Duodenal mucosa (tissue), 2 donors: Measurements from ENCODE around the gene F9.

Experiments used
- H3K27ac ChIP-seq: one replicate; pipeline ENCODE4 v1.7.0; 2013; ENCODE audit warnings: low read depth, low read length
- H3K27me3 ChIP-seq, 2 donors: one replicate each; pipeline ENCODE4 v1.7.0; 2013; ENCODE audit warnings: low read length in 2 of 2, control low read depth in 1 of 2; ENCODE audit not compliant: insufficient read depth in 2 of 2, control insufficient read depth in 1 of 2
- H3K36me3 ChIP-seq, 2 donors: one replicate each; pipeline ENCODE4 v1.7.0; 2013; ENCODE audit warnings: low read length in 2 of 2, control low read depth in 1 of 2; ENCODE audit not compliant: insufficient read depth in 2 of 2, control insufficient read depth in 1 of 2
- H3K4me1 ChIP-seq, 2 donors: one replicate each; pipeline ENCODE4 v1.7.0; 2013; ENCODE audit warnings: low read length in 2 of 2, control low read depth in 1 of 2; ENCODE audit not compliant: insufficient read depth in 2 of 2, control insufficient read depth in 1 of 2
- H3K4me3 ChIP-seq, 2 donors: one replicate each; pipeline ENCODE4 v1.7.0; 2013; ENCODE audit warnings: low read length in 2 of 2, low read depth in 1 of 2
- H3K9ac ChIP-seq, 2 donors: one replicate each; pipeline ENCODE4 v1.7.0; 2013; ENCODE audit warnings: low read length in 2 of 2, low read depth in 1 of 2
- H3K9me3 ChIP-seq, 2 donors: one replicate each; pipeline ENCODE4 v1.7.0; 2013; ENCODE audit warnings: low read length in 2 of 2, control low read depth in 1 of 2; ENCODE audit not compliant: control insufficient read depth in 1 of 2

Gene F9

GRCh38 chrX:139538907-139539790, 8.6 kb downstream of the F9 start:
- Histone ChIP-seq H3K36me3 (no peaks in the 10 kb centered on the region), H3K9me3 (no peaks in the 10 kb centered on the region), H3K4me1 (no peaks in the 10 kb centered on the region)

GRCh38 chrX:139542652-139543051, 12.1 kb downstream of the F9 start:
- Histone ChIP-seq H3K4me1 (no peaks in the 10 kb centered on the region), H3K4me3 (no peak overlapping the region), H3K9ac (no peak overlapping the region), H3K36me3 (no peaks in the 10 kb centered on the region), H3K27me3 (no peaks in the 10 kb centered on the region), H3K27ac (no peak overlapping the region), H3K9me3 (no peaks in the 10 kb centered on the region)

More at GRCh38 chrX:139538907-139539790, 8.6 kb downstream of the F9 start:
- no peak overlapping the region for H3K4me3 ChIP-seq
- no peaks in the 10 kb centered on the region for H3K27me3 ChIP-seq
- no peak overlapping the region for H3K9ac ChIP-seq
- H3K27ac ChIP-seq = no peak overlapping the region

- Histone ChIP-seq H3K9ac (no peak overlapping the region), H3K27ac (no peak overlapping the region), H3K4me3 (no peak overlapping the region), H3K9me3 (no peaks in the 10 kb centered on the region), H3K27me3 (no peaks in the 10 kb centered on the region), H3K36me3 (no peaks in the 10 kb centered on the region), H3K4me1 (no peaks in the 10 kb centered on the region)
Measured at GRCh38 chrX:139543920-139544319, 13.4 kb downstream of the F9 start.

GRCh38 chrX:139544591-139544990, 14.1 kb downstream of the F9 start:
- Histone ChIP-seq H3K4me3 (no peak overlapping the region), H3K27me3 (no peaks in the 10 kb centered on the region), H3K9ac (no peak overlapping the region), H3K36me3 (no peaks in the 10 kb centered on the region), H3K4me1 (no peaks in the 10 kb centered on the region), H3K9me3 (no peaks in the 10 kb centered on the region), H3K27ac (no peak overlapping the region)

- Histone ChIP-seq H3K4me1 (no peaks in the 10 kb centered on the region), H3K9ac (no peak overlapping the region), H3K9me3 (no peaks in the 10 kb centered on the region), H3K27ac (no peak overlapping the region), H3K27me3 (no peaks in the 10 kb centered on the region), H3K4me3 (no peak overlapping the region), H3K36me3 (no peaks in the 10 kb centered on the region)
Measured at GRCh38 chrX:139554376-139554775, 23.8 kb downstream of the F9 start.

- H3K9me3 ChIP-seq = no peaks in the 10 kb centered on the region
- H3K36me3 ChIP-seq = no peaks in the 10 kb centered on the region
- H3K27ac ChIP-seq = no peak overlapping the region
- H3K9ac ChIP-seq = no peak overlapping the region
- H3K4me3 ChIP-seq = no peak overlapping the region
- H3K27me3 ChIP-seq = no peaks in the 10 kb centered on the region
- no peaks in the 10 kb centered on the region for H3K4me1 ChIP-seq
Measured at GRCh38 chrX:139554991-139555675, 24.6 kb downstream of the F9 start.

GRCh38 chrX:139559383-139560042, 29.0 kb downstream of the F9 start:
- H3K9me3 ChIP-seq = no peaks in the 10 kb centered on the region
- H3K27ac ChIP-seq = no peak overlapping the region
- H3K36me3 ChIP-seq = no peaks in the 10 kb centered on the region
- H3K27me3 ChIP-seq = no peaks in the 10 kb centered on the region
- no peak overlapping the region for H3K4me3 ChIP-seq
- H3K9ac ChIP-seq = no peak overlapping the region
- H3K4me1 ChIP-seq = no peaks in the 10 kb centered on the region

GRCh38 chrX:139560221-139560620, 29.7 kb downstream of the F9 start:
- no peak overlapping the region for H3K4me3 ChIP-seq
- no peaks in the 10 kb centered on the region for H3K4me1 ChIP-seq
- H3K36me3 ChIP-seq = no peaks in the 10 kb centered on the region
- H3K27me3 ChIP-seq = no peaks in the 10 kb centered on the region
- no peak overlapping the region for H3K27ac ChIP-seq
- no peaks in the 10 kb centered on the region for H3K9me3 ChIP-seq
- no peak overlapping the region for H3K9ac ChIP-seq

- no peaks in the 10 kb centered on the region for H3K27me3 ChIP-seq
- no peaks in the 10 kb centered on the region for H3K4me1 ChIP-seq
- no peak overlapping the region for H3K9ac ChIP-seq
- H3K36me3 ChIP-seq = no peaks in the 10 kb centered on the region
- H3K4me3 ChIP-seq = no peak overlapping the region
- no peak overlapping the region for H3K27ac ChIP-seq
- no peaks in the 10 kb centered on the region for H3K9me3 ChIP-seq
Measured at GRCh38 chrX:139563251-139563650, 32.7 kb downstream of the F9 start.

GRCh38 chrX:139566981-139567380, 36.4 kb downstream of the F9 start:
- no peaks in the 10 kb centered on the region for H3K9me3 ChIP-seq

More at GRCh38 chrX:139566981-139567380, 36.4 kb downstream of the F9 start:
- no peaks in the 10 kb centered on the region for H3K27me3 ChIP-seq
- no peaks in the 10 kb centered on the region for H3K4me1 ChIP-seq
- no peak overlapping the region for H3K27ac ChIP-seq
- H3K9ac ChIP-seq = no peak overlapping the region
- H3K4me3 ChIP-seq = no peak overlapping the region
- no peaks in the 10 kb centered on the region for H3K36me3 ChIP-seq
